B cell (primary cell): ENCODE results near the gene TRABD2A.

Experiments used
- EZH2 ChIP-seq: IDR thresholded peaks from 2 replicates; pipeline ENCODE4 v1.6.1; 2012; ENCODE audit warnings: borderline replicate concordance, low read depth, mild to moderate bottlenecking, moderate library complexity, low read length; ENCODE audit not compliant: insufficient read depth, poor library complexity, severe bottlenecking
- TF ChIP-seq, protein P1 (sequence below): fragments of 200-600 bp; IDR thresholded peaks from one replicate; pipeline ENCODE4 v1.8.0; 2022; ENCODE audit warnings: antibody characterized with exemption, mild to moderate bottlenecking

DNA sequence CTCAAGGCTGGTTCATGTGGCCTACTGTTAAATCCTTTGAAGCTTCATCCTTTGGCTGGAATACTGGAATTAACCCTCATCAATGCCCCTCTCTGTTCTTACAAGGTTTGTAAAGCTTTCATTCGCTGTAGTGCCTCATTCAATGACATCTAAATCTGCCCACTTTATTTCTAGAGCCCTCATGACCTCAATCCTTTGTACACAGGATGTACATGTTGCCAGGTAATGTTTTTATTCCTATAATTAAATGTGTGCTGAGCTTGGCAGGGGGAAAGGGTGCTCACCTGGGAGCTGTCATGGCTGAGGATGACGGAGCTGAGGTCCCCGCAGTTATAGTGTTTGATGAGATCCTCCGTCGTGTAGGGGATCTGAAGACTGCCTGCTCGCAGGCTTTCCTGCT lies 39.3 kb downstream of the TRABD2A start:
- TF ChIP-seq, protein P1, sequence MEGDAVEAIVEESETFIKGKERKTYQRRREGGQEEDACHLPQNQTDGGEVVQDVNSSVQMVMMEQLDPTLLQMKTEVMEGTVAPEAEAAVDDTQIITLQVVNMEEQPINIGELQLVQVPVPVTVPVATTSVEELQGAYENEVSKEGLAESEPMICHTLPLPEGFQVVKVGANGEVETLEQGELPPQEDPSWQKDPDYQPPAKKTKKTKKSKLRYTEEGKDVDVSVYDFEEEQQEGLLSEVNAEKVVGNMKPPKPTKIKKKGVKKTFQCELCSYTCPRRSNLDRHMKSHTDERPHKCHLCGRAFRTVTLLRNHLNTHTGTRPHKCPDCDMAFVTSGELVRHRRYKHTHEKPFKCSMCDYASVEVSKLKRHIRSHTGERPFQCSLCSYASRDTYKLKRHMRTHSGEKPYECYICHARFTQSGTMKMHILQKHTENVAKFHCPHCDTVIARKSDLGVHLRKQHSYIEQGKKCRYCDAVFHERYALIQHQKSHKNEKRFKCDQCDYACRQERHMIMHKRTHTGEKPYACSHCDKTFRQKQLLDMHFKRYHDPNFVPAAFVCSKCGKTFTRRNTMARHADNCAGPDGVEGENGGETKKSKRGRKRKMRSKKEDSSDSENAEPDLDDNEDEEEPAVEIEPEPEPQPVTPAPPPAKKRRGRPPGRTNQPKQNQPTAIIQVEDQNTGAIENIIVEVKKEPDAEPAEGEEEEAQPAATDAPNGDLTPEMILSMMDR = no peak
- TF ChIP-seq EZH2 = no peak
